ENCODE measurements around the gene HYAL3.

HYAL3 gene, protein sequence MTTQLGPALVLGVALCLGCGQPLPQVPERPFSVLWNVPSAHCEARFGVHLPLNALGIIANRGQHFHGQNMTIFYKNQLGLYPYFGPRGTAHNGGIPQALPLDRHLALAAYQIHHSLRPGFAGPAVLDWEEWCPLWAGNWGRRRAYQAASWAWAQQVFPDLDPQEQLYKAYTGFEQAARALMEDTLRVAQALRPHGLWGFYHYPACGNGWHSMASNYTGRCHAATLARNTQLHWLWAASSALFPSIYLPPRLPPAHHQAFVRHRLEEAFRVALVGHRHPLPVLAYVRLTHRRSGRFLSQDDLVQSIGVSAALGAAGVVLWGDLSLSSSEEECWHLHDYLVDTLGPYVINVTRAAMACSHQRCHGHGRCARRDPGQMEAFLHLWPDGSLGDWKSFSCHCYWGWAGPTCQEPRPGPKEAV

DNA sequence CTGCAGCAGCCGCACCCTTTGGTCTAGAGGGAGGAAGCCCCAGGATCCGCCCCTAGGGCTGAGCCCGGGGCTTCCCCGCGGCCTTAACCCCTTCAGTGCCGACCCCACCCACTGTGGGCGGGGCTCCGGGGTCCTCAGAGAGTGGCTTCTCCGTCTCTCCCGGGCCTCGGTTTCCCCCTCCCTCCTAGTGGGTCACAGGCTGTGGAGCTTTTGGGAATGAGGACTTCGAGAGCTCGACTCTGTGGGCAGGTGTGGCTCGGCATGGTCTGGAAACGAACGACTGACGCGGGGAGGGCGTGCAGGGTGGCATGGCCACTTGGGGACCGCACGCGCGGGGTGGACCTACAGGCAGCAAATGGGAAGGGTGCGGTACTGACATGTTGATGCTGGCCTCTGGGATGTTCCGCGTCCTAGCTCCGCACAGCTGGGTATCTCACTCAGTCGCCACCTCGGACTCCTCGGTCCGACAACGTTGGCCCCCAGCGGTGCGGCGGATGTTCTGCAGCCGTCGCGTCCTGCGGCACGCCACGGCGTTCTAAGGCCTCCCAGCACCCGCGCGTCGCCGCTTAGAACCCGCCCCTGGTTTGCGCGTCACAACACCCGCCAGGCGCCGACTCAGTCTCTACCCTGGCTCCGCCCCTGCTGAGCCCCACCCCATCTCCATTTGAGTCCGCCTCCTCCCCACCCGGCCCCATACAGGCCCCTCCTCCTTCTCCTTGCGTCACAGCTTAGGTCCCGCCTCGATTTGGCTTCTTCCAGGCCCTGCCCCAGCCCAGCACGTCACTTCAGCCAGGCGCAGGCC is at the start of gene HYAL3, which contains the start of gene NAA80:
Gene HYAL3 (minus strand): TSS at position 570 of the 802 bp plus-strand sequence. CDS start 3,803 bp downstream, outside the sequence.
Gene NAA80 (minus strand): TSS at position 570 of the 802 bp plus-strand sequence. CDS start 1,942 bp downstream, outside the sequence.
- peak; percentile 98 for DNase-seq (ENCODE audit: low read depth in 2 of 2)

DNA sequence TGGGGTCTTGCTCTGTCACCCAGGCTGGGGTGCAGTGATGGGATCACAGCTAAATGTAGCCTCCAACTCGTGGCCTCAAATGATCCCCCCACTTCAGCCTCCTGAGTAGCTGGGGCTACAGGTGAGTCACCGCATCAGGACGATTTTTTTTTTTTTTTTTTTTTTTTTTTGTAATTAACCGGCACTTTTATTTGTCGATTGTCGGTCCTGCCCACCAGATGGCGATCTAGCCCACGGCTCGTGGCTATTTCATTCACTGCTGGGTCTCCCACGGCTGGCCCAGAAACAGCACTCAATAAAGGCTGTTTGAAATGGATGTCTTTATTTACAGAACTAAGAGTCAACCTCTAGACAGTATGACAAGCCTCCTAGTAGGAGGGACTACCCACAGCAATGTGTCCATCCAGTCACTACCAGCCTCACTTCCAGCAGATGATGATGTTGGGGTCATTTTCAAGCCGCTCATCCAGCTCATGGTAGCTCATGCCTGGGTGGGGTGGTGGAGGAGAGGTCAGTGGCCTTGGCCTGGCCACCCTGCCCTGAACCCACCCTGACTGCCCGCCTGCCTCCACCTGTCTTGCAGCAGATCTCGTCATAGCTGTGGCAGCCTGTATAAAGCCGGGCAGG is 48.1 kb upstream of the HYAL3 start:
- DNase-seq (ENCODE audit: low read depth in 2 of 2): peak; percentile 60 to 63

DNA sequence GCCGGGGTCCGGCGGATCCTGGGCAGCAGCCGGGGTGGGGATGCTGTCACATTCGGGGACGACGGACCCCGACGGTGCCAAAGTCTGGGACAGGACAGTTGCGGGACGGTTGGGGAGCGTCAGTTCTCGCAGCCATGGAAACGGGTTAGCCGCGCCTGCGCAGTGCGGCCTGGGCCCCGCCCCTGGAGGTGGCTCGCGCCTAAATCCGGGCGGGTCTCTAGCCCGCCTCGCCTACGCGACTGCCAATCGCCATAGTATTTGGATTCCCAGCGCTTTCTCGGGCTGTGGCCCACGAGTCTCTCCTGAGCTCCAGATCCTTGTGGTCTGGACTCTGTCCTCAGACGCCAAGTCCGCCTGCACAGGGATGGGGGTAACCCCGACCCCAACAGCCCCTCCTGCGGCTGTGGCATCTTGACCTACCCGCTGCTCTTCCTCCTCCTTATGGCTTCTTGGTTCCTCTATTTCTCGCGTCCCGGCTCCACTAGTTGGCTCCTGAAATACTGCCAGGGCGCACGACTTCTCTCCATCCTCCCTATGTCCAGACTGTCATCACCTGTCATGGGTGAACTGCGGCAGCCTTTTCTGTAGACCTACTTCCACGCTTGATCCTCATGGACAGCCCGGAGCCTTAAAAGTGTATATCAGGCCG is 46.5 kb upstream of the HYAL3 start, which contains the start of gene ZMYND10:
Gene ZMYND10 (minus strand): TSS at position 147 of the 649 bp plus-strand sequence. CDS start 153 bp downstream, outside the sequence.
- peak; percentile 35 to 44 for DNase-seq (ENCODE audit: low read depth in 2 of 2)

DNA sequence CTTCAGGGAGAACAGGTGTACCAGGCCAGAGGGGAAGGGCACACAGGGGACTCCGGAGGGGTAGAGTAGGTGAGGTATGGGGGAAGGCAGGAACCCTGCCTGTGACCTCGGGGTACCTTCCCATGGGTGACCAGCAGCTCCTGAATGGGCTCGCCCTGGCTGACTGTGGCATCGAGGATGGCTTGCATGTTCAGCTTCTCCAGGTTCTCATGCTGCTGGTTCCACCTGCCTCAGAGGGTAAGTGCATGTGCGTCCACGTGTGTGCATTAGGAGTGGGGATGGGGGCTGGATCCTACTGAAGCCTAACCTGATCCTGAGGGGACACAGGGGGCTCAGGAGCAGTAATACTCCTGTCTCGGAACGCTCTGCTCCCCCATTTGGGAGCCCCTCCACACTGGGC is 45.8 kb upstream of the HYAL3 start:
- no peak for DNase-seq (ENCODE audit: low read depth in 2 of 2)

DNA sequence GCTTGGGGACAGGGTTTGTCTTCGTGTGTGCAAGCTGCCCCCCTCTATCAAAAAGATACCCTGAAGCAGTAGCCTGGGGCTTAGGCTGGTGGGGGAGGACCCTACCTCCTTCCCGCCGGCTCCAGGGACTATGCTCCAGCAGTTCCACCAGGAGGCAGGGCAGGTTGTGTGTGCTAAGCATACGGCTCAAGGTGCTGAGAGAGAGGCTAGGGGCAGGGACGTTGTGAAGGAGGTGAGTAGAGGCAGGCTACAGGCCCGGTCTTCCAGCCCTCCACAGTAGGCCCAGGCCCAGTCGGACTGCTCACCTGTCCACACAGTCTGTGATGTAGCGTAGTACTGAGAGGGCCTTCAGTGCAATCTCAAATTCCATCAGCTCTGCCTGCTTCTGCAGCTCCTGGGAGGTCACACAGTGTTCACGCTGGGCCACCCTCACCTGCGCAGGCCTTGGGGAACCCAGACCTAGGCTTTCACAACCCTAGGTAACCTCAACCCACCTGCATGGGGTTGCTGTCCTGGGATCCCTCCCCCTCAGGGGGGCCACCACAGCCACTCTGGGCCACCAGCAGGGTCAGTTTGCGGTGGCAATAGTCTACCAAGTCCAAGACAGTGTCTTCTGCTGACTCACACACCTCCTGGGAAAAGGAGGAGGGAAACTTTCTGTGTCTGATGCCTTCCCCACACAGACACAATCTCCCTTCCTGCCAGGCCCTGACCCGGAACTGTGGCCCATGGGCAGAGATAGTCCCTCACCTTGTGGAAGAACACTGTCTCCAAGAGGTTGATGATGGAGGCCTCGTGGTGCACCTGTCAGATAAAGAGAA is 43.8 kb upstream of the HYAL3 start:
- no peak for DNase-seq (ENCODE audit: low read depth in 2 of 2)

DNA sequence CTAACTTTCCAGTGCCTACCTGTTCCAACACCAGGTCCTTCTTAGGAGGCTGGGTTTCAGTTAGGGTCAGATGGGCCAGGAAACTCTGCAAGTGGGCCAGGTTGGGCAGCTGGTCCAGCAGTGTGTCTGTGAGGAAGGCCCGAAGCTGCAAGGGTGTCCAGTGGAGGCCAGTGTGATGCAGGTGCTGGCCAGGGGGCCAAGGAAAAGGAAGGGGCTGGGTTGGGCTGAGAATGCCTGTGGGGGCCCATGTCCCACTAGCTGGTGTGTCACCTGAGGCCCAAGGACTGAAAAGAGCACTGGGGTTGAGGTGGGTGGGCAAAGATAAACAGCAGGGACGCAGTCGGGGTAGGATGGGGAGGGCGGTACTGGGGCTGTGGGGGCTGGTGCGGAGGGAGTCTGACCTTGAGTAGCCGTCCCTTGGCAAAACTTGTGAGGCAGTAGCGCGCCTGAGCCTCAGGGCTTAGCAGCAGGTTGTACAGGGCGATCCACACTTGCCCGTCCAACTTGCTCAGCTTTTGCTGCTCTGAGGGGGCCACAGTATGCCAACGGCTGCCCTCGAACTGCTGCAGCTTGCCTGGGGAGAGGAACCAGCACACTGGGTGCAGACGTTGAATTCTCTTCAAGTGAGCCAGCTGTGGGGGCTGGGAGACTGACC is 42.9 kb upstream of the HYAL3 start:
- no peak for DNase-seq (ENCODE audit: low read depth in 2 of 2)

DNA sequence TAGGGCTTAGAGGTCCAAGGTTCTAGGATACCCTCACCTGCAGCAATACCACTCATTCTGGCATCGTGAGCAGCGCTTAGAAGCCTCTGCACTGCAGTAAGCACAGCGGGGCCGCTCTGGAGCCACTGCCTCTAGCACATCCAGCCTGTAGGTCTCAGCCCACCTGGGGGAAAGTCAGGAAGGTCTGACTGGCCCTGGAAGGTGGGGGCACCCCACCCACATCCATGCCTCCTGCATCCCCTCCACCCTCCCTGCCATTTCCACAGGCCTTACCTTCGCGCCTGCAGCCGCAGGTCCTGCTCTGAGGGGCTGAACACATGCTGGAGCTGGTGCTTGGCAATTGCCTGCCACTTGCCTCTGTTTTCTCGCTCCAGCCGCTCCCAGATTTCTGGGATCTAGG is 42.3 kb upstream of the HYAL3 start:
- no peak for DNase-seq (ENCODE audit: low read depth in 2 of 2)

DNA sequence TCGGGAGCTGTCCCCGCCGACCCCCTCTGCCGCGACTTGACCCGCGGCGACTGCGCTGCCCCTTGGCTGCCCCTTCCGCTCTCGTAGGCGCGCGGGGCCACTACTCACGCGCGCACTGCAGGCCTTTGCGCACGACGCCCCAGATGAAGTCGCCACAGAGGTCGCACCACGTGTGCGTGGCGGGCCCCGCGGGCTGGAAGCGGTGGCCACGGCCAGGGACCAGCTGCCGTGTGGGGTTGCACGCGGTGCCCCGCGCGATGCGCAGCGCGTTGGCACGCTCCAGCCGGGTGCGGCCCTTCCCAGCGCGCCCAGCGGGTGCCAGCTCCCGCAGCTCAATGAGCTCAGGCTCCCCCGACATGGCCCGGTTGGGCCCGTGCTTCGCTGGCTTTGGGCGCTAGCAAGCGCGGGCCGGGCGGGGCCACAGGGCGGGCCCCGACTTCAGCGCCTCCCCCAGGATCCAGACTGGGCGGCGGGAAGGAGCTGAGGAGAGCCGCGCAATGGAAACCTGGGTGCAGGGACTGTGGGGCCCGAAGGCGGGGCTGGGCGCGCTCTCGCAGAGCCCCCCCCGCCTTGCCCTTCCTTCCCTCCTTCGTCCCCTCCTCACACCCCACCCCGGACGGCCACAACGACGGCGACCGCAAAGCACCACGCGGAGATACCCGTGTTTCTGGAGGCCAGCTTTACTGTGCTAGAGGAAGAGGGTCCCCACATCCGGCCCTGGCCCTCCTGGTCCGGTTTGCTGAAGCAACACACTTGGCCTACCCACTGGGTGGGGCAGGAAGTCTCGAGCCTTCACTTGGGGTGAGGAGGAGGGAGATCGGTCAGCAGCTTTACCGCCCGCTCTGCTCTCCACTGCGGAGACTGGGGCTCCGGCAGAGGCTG is 41.5 kb upstream of the HYAL3 start, which contains the start of gene RASSF1:
Gene RASSF1 (minus strand): TSS at position 389 of the 882 bp plus-strand sequence. CDS start 31 bp downstream, at position 358.
- peak in 1 of 2 donors; percentile 30 for DNase-seq (ENCODE audit: low read depth in 2 of 2)

DNA sequence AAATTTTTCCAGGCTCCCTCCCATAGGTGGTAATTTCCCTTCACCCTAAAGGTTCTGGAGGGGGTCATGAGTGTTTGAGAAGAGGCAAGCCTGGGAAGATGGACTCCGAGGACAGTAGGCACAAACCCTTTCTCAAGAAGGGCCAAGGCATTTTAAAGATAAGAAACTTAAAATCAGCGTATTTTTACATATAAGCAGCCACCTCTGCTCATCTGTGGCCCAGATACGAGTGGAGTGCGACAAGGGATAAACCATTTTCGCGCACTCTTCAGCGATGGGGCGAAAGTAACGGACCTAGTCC is 40.9 kb upstream of the HYAL3 start:
- no peak for DNase-seq (ENCODE audit: low read depth in 2 of 2)

DNA sequence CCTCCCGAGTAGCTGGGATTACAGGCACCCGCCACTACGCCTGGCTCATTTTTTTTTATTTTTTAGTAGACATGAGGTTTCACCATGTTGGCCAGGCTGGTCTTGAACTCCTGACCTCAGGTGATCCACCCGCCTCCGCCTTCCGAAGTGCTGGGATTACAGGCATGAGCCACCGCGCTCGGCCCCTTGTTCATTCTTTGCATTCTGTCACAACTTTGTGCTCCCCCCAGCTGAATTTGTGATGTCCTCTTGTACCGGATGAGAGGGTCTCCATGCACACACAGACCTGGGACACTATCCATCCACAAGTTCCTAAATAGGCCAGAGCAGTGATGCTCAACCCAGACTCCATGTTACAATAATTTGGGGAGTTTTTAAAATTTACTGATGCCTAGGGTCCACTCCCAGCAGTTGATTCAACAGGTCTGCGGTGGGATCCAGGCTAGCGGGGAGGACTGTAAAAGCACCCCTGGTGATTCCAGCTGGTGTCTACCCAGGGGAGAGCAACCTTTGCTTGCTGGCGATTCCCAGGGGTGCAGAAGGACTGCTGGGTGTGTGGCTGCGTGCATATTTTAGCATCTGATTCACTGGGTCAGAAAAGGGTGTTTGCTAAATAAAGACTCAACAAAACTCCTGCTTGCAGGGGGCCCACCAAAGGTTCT is 40.4 kb upstream of the HYAL3 start:
- no peak for DNase-seq (ENCODE audit: low read depth in 2 of 2)

DNA sequence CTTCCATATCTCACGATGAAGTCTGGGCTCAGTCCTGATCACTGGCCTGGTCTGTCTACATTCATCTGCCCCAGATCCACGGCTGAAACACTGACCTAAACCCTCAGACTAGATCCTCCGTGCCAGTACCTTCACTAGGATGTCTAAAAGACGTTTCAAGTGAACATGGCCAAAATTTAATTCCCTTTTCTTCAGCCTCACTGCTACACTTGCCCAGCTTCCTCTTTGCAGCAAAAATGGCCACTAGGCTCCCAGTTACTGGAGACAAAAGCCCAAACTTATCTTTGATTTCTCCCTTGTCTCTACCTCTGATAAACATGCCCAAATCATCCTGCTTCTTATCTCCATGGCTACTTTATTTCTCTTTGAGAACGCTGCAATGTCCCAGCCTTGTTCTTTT is 39.8 kb upstream of the HYAL3 start:
- no peak for DNase-seq (ENCODE audit: low read depth in 2 of 2)

DNA sequence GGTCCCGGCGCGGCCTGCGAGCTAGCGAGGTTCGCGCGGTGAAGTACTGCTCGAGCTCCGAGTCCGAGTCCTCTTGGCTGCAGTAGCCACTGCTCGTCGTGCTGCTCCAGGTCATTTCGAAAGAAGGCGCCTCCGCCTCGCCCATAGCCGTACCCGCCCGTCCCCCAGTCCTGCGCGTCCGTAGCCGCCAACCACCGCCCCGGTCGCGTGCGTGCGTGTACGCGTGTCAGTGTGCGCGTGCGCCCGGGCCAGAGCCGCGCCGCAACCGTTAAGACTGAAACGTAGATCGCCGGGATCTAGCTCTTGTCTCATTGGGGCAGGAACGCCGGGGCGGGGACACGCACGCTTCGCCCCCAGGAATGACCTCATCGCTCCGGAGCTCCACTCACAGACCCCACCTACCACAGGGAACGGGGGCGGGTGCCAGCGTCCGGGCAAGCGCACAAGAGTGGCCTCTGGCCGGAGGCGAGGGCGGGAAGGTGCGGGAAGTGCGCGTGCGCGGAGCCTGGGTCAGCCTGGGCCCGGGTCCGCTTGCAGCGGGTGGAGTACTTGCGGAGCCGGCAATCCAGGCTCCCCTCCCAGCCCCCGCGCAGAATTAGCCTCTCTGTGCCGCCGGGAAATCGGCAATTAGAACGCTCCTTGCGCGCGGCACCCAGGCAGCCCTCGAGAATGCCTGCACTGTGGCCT is 38.1 kb upstream of the HYAL3 start:
- DNase-seq (ENCODE audit: low read depth in 2 of 2): peak; percentile 91

DNA sequence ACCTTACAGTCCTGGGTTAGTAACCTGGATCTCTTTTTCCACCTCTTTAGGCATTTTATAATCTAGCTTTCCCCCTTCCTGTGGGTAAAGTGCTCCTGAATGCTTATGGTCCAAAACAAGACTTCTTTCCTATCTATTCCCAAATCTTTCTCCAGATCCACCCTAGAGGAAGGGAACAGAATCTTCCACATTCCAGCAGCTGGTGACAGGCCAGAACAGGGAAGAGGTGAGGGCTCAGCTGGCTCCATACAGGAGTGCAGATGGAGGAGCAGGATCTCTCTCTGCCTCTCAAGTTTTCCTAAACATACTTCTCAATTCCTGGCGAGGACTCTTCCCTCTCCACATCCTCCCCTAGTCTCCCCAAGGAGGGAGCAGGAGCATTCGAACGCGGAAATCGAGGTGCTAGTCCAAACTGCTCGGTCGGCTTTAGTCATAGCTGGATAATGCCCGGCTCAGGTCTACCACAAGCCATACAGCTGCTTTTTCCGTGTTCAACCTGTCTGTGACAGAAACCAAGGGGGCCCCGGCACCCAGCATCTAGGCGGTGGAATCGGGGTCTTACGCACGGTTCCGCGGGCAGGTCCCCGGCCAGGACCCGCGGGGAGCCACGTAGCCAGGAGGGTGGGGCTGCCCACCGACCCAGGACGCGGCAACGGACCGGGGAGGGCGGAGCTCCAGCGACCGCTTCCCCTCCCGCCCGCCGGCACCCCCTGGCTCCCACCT is 37.4 kb upstream of the HYAL3 start:
- DNase-seq (ENCODE audit: low read depth in 2 of 2): no peak

DNA sequence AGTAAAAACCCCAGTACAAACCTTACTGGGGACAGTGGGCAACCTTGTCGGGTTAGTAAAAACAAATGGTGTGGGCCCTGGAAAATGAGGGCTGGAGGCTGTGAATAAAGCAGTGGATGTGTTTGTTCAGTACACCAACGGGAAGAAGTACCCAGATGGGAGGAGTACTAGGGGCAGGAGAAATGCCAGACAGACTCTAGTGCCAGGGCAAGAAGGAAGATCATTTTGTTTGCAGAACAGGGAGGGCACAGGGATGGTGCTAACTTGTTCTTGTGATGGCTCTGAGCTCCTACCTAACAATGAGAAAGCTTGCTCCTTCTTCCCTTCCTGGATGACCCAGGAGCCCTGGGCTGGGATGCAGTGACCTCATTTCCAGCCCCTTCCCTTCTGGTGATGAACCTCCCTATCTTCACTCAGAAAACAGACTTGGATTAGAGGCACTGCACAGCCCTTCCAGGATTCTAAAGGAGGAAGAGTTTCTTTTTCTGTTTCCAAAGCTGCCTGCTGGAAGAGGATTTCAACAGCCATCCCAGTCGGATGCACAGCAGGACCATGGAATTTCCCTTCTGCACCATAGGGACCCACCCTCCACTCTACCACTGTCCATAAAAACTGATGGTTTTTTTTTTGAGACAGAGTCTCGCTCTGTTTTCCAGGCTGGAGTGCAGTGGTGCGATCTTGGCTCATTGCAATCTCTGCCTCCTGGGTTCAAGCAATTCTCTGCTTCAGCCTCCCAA is 35.3 kb upstream of the HYAL3 start:
- DNase-seq (ENCODE audit: low read depth in 2 of 2): no peak

DNA sequence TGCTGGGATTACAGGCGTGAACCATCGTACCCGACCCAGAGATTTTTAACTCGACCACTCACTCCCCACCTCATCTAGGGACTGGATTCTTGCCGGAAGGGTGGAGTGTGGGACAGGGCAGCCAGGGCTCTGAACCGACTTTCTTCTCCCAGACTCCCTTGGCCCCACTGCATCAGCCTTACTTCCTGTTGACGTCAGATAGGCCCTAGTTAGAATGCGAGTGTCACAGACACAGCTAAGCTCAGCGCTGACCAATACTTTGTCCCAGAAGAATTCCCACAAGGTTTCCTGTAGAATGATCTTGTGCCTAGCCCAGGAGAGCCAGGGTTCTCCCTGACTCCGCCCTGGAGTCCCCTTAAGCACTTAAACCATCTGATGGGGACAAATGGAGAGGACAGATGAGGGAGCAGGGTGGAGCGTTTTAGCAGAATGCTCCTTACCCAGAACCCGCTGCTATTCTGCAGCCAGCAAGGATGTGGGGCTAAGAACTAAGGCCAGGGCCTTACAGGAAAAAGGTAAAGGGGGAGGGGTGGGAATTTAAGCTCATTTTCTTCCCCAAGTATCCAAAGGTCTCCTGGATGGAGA is 34.6 kb upstream of the HYAL3 start:
- no peak for DNase-seq (ENCODE audit: low read depth in 2 of 2)

DNA sequence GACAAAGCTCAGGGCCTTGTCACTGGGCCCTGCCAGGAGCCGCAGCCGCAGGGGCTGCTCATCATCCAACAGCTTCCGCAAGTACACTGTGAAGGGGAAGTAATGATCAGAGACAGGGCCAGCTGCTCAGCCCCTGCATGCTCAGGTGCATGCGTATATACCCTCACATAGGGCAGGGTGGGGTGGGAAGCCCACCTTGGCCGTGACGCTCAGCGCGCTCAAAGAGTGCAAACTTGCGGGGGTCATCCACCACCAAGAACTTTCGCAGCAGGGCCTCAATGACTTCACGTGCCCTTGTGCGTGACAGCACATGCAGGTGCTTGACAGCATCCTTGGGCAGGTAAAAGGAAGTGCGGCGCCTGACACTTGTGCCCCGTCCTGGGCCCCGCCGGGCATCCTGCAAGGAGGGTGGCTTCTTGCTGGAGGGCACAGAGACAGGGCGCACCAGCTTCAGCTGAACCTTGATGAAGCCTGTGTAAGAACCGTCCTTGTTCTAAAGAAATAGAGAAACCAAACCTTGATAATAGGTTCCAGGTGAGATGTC is 32.2 kb upstream of the HYAL3 start:
- no peak for DNase-seq (ENCODE audit: low read depth in 2 of 2)
